ENCODE data around the gene COPS2.

- TF ChIP-seq POLR2A (IDR thresholded peaks at IDR 0.05) (no peak), CTCF (IDR thresholded peaks at IDR 0.05) (no peak)
Measured at GRCh38 chr15:49124371-49124770, 31.0 kb downstream of the COPS2 start.
